Muscle of leg (tissue), 11 donors: ENCODE measurements around the gene PER3. TPM values are rescaled to one million over a fixed set of nuclear protein-coding genes. Genes with fewer than 3 reads are reported as not detected.
A peak's percentile ranks its signal among the peaks of the same experiment; 100 is the strongest.

Experiments used
- DNase-seq: peaks from one replicate; pipeline ENCODE4 v3.0.0; 2013
- H3K27ac ChIP-seq: one replicate; pipeline ENCODE4 v1.5.1; 2013; ENCODE audit warnings: mild to moderate bottlenecking, low read length, control low read depth
- H3K27me3 ChIP-seq: one replicate; pipeline ENCODE4 v1.6.1; 2013; ENCODE audit warnings: low read length; ENCODE audit not compliant: control insufficient read depth, insufficient read depth
- H3K36me3 ChIP-seq: one replicate; pipeline ENCODE4 v1.6.1; 2013; ENCODE audit warnings: low read length; ENCODE audit not compliant: control insufficient read depth, insufficient read depth
- H3K4me1 ChIP-seq: one replicate; pipeline ENCODE4 v1.6.1; 2013; ENCODE audit warnings: low read length; ENCODE audit not compliant: control insufficient read depth, insufficient read depth
- H3K4me3 ChIP-seq: one replicate; pipeline ENCODE4 v1.5.1; 2013; ENCODE audit warnings: low read length, control low read depth
- H3K9me3 ChIP-seq: replicated peaks from 2 replicates; pipeline ENCODE4 v1.6.1; 2013; ENCODE audit warnings: low read depth, low read length; ENCODE audit not compliant: control insufficient read depth
- WGBS: methylation state at CpG from one replicate; pipeline ENCODE4 v1.1.5; 2013; ENCODE audit warnings: missing lambda C conversion rate; ENCODE audit not compliant: insufficient coverage; 5-methylcytosine and 5-hydroxymethylcytosine counted together
- polyA plus RNA-seq, 8 donors: library from polyadenylated mRNA; unstranded; fragments of 120-200 nt; gene quantifications; one replicate each; pipeline versions ENCODE4 v1.2.1 to v1.2.3, GENCODE V29; 2013; ENCODE audit warnings: inconsistent platforms in 1 of 8, low replicate concordance in 1 of 8; ENCODE audit not compliant: insufficient read length in 8 of 8, insufficient read depth in 1 of 8
- total RNA-seq: library from RNA; stranded (reverse); fragments of 120-200 nt; gene quantifications from one replicate; pipeline ENCODE4 v1.2.4, GENCODE V29; 2013

The PER3 gene
- total and polyA plus RNA-seq, 9 donors: 3.5 to 8.8 (median 5.7) TPM

- Histone ChIP-seq H3K4me1 (no peaks in the 10 kb centered on the region), H3K27me3 (no peaks in the 10 kb centered on the region), H3K9me3 (no peaks in the 10 kb centered on the region), H3K4me3 (no peak overlapping the region), H3K27ac (no peak overlapping the region), H3K36me3 (peaks cover 11% of the 10 kb centered on the region)
- DNase-seq: no peak
- WGBS: 91% methylated on average over 5 of the region's 8 CpGs
Measured at GRCh38 chr1:7824701-7825100, 40.6 kb downstream of the PER3 start.

- Histone ChIP-seq H3K27me3 (no peaks in the 10 kb centered on the region), H3K4me1 (no peaks in the 10 kb centered on the region), H3K9me3 (no peaks in the 10 kb centered on the region), H3K27ac (no peak overlapping the region), H3K4me3 (no peak overlapping the region), H3K36me3 (peaks cover 17% of the 10 kb centered on the region)
- no CpG with 5 or more reads among the region's 7 CpGs for WGBS
- no peak for DNase-seq
Measured at GRCh38 chr1:7826363-7826762, 42.3 kb downstream of the PER3 start.

- DNase-seq: no peak
- Histone ChIP-seq H3K4me1 (no peaks in the 10 kb centered on the region), H3K4me3 (peak overlapping the region; percentile 42), H3K27ac (no peak overlapping the region), H3K27me3 (no peaks in the 10 kb centered on the region), H3K36me3 (peaks cover 17% of the 10 kb centered on the region), H3K9me3 (no peaks in the 10 kb centered on the region)
- WGBS: 71% methylated on average over 32 of the region's 39 CpGs
Measured at GRCh38 chr1:7827126-7827955, 43.2 kb downstream of the PER3 start.

- Histone ChIP-seq H3K27ac (no peak overlapping the region), H3K9me3 (no peaks in the 10 kb centered on the region), H3K36me3 (peaks cover 21% of the 10 kb centered on the region), H3K27me3 (no peaks in the 10 kb centered on the region), H3K4me1 (no peaks in the 10 kb centered on the region), H3K4me3 (no peak overlapping the region)
- WGBS: no CpG with 5 or more reads among the region's 3 CpGs
- DNase-seq: no peak
Measured at GRCh38 chr1:7831458-7831857, 47.4 kb downstream of the PER3 start.

- no peaks in the 10 kb centered on the region for H3K9me3 ChIP-seq
- H3K4me1 ChIP-seq: no peaks in the 10 kb centered on the region
- H3K36me3 ChIP-seq: peaks cover 21% of the 10 kb centered on the region
- no peak for DNase-seq
- no peak overlapping the region for H3K4me3 ChIP-seq
- H3K27me3 ChIP-seq: no peaks in the 10 kb centered on the region
- H3K27ac ChIP-seq: no peak overlapping the region
Measured at GRCh38 chr1:7833035-7833434, 48.9 kb downstream of the PER3 start.

- Histone ChIP-seq H3K27ac (no peak overlapping the region), H3K27me3 (no peaks in the 10 kb centered on the region), H3K36me3 (peaks cover 14% of the 10 kb centered on the region), H3K4me3 (no peak overlapping the region), H3K4me1 (no peaks in the 10 kb centered on the region), H3K9me3 (peaks cover 14% of the 10 kb centered on the region)
- no peak for DNase-seq
- no CpG with 5 or more reads among the region's 2 CpGs for WGBS
Measured at GRCh38 chr1:7838714-7839113, 54.6 kb downstream of the PER3 start.

- Histone ChIP-seq H3K36me3 (peaks cover 11% of the 10 kb centered on the region), H3K4me1 (no peaks in the 10 kb centered on the region), H3K4me3 (no peak overlapping the region), H3K27me3 (no peaks in the 10 kb centered on the region), H3K9me3 (peaks cover 14% of the 10 kb centered on the region), H3K27ac (no peak overlapping the region)
- no peak for DNase-seq
- 100% methylated on average over 1 of the region's 3 CpGs for WGBS
Measured at GRCh38 chr1:7839526-7839925, 55.4 kb downstream of the PER3 start.

GRCh38 chr1:7842517-7842916, 58.4 kb downstream of the PER3 start:
- Histone ChIP-seq H3K27me3 (no peaks in the 10 kb centered on the region), H3K4me3 (no peak overlapping the region), H3K27ac (no peak overlapping the region), H3K36me3 (peaks cover 4% of the 10 kb centered on the region), H3K4me1 (no peaks in the 10 kb centered on the region), H3K9me3 (peaks cover 14% of the 10 kb centered on the region)
- no CpG with 5 or more reads among the region's 4 CpGs for WGBS
- no peak for DNase-seq

- WGBS: 80% methylated on average over 1 of the region's 2 CpGs
- Histone ChIP-seq H3K27ac (no peak overlapping the region), H3K4me3 (no peak overlapping the region), H3K9me3 (no peaks in the 10 kb centered on the region), H3K27me3 (peaks cover 2% of the 10 kb centered on the region), H3K36me3 (no peaks in the 10 kb centered on the region), H3K4me1 (no peaks in the 10 kb centered on the region)
- DNase-seq: no peak
Measured at GRCh38 chr1:7845761-7846160, 61.7 kb downstream of the PER3 start.

- H3K27ac ChIP-seq: no peak overlapping the region
- no peaks in the 10 kb centered on the region for H3K36me3 ChIP-seq
- 90% methylated on average over 2 of the region's 7 CpGs for WGBS
- no peaks in the 10 kb centered on the region for H3K9me3 ChIP-seq
- peaks cover 2% of the 10 kb centered on the region for H3K27me3 ChIP-seq
- DNase-seq: no peak
- H3K4me3 ChIP-seq: no peak overlapping the region
- H3K4me1 ChIP-seq: no peaks in the 10 kb centered on the region
Measured at GRCh38 chr1:7846656-7847055, 62.6 kb downstream of the PER3 start.

GRCh38 chr1:7847599-7847998, 63.5 kb downstream of the PER3 start:
- Histone ChIP-seq H3K9me3 (no peaks in the 10 kb centered on the region), H3K27me3 (peaks cover 2% of the 10 kb centered on the region), H3K4me1 (no peaks in the 10 kb centered on the region), H3K36me3 (no peaks in the 10 kb centered on the region), H3K4me3 (no peak overlapping the region), H3K27ac (no peak overlapping the region)
- no CpG with 5 or more reads among the region's 4 CpGs for WGBS
- DNase-seq: peak; percentile 65
